Measurements from ENCODE around the gene PLA2G10. TPM values are rescaled to one million over a fixed set of nuclear protein-coding genes. Genes with fewer than 3 reads are reported as not detected.
A peak's percentile ranks its signal among the peaks of the same experiment; 100 is the strongest.
"Not testable (repeated sequence)": the region's sequence is repeated elsewhere in the genome, so short reads cannot be mapped to it uniquely, and the experiment has no call there.

PLA2G10 gene
- total RNA-seq, 1 donor from 2014 or later = not detected

DNA sequence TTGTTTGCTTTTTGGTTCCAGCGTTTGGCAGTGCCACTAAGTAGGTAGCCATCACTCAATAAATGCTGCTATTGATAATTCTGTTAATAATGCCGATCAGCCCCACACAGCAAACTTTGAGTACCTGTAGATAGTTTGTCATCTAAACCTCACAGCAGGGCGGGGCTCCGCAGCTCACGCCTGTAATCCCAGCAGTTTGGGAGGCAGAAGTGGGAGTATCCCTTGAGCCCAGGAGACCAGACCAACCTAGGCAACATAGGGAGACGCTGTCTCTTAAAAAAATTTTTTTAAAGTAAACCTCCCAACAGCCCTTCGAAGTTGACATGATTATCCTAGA lies 59.8 kb downstream of the PLA2G10 start:
- peaks cover 22% of the 10 kb centered on the region for H3K4me1 ChIP-seq
- no peaks in the 10 kb centered on the region for H3K27me3 ChIP-seq
- Mint-ChIP-seq H3K27me3 (ENCODE audit: insufficient read depth, low read depth) (no peaks in the 10 kb centered on the region), H3K4me1 (peaks cover 31% of the 10 kb centered on the region), H3K9me3 (no peaks in the 10 kb centered on the region), H3K27ac (no peak overlapping the region), H3K4me3 (peak overlapping the region; percentile 100), H3K36me3 (no peaks in the 10 kb centered on the region)
- H3K79me2 ChIP-seq (ENCODE audit: low read depth) = peaks cover 72% of the 10 kb centered on the region
- H3F3A ChIP-seq (ENCODE audit: low read depth) = peaks cover 44% of the 10 kb centered on the region
- H4K20me1 ChIP-seq (ENCODE audit: low read depth) = peaks cover 62% of the 10 kb centered on the region
- no peak overlapping the region for H2AFZ ChIP-seq (replicated peaks)
- no peaks in the 10 kb centered on the region for H3K9me3 ChIP-seq (ENCODE audit: low read depth)
- peak overlapping the region; percentile 95 for H3K4me2 ChIP-seq
- no peak overlapping the region for H3K27ac ChIP-seq
- peak overlapping the region; percentile 88 for H3K4me3 ChIP-seq
- H3K36me3 ChIP-seq = no peaks in the 10 kb centered on the region
- H3K9ac ChIP-seq = no peak overlapping the region
- peak; percentile 6 for DNase-seq (ENCODE audit: low spot score)
- no peak for TF ChIP-seq EZH2phosphoT487 (IDR thresholded peaks at IDR 0.05)
- TF ChIP-seq, protein P1, sequence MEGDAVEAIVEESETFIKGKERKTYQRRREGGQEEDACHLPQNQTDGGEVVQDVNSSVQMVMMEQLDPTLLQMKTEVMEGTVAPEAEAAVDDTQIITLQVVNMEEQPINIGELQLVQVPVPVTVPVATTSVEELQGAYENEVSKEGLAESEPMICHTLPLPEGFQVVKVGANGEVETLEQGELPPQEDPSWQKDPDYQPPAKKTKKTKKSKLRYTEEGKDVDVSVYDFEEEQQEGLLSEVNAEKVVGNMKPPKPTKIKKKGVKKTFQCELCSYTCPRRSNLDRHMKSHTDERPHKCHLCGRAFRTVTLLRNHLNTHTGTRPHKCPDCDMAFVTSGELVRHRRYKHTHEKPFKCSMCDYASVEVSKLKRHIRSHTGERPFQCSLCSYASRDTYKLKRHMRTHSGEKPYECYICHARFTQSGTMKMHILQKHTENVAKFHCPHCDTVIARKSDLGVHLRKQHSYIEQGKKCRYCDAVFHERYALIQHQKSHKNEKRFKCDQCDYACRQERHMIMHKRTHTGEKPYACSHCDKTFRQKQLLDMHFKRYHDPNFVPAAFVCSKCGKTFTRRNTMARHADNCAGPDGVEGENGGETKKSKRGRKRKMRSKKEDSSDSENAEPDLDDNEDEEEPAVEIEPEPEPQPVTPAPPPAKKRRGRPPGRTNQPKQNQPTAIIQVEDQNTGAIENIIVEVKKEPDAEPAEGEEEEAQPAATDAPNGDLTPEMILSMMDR (IDR thresholded peaks at IDR 0.05) = no peak
- no peak for TF ChIP-seq EZH2 (IDR thresholded peaks at IDR 0.05)

DNA sequence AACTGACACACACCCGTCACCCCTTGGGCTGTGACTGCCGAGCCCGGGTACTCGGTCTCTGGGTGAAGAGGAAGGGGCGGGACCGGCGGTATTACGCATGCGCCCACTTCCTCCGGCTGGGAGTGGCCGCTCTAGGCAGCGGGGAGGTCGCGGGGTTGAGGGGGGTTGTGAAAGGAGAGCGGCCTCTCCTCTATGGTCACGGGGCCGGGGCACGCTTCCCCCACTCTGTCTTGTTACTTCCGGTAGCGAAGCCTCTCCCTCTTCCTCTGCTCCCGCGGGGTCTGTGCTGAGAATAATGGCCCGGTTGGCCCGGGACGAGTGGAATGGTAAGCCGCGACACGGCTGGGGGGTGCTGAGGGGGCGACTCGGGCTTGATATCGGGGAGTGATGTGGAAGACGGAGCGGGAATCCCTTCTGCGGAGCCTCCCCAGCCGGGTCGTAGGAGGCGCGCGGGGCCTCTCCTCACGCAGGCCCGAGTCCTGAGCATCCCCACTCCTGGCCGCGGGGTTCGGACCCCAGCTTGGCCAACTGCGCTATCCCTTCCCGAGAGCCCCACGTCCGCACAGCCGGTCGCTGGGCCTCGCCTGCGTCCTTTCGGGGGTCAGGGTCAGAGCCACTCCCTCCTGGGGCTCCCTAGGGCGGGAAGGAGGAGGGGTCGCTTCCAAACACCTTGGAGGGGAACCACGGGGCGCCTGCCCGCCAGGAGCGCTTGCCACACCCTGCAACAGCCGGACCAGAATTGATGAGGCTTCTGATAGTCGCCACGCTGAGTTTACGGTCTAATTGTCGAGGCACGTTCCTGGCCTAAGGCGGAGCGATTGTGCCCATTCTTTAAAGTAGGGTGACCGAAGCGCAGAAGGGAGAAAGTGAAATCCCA lies 61.2 kb downstream of the PLA2G10 start, which contains the start of gene BFAR:
Gene BFAR (plus strand): TSS at position 259 of the 877 bp plus-strand sequence. CDS start 11,396 bp downstream, outside the sequence.
- peaks cover 37% of the 10 kb centered on the region for H3K4me1 Mint-ChIP-seq
- TF ChIP-seq EZH2phosphoT487 (IDR thresholded peaks at IDR 0.05) (no peak), EZH2 (IDR thresholded peaks at IDR 0.05) (no peak)
- TF ChIP-seq, protein P1 (IDR thresholded peaks at IDR 0.05) = no peak
- Histone ChIP-seq H3K9me3 (ENCODE audit: low read depth) (no peaks in the 10 kb centered on the region), H3F3A (ENCODE audit: low read depth) (peaks cover 46% of the 10 kb centered on the region), H3K9ac (peak within 1 kb of the TSS; percentile 70), H3K36me3 (no peaks in the 10 kb centered on the region), H3K27ac (peak within 1 kb of the TSS; percentile 40), H2AFZ (replicated peaks) (peak within 1 kb of the TSS; percentile 5), H3K4me2 (peak within 1 kb of the TSS; percentile 95), H3K4me1 (peaks cover 30% of the 10 kb centered on the region), H4K20me1 (ENCODE audit: low read depth) (peaks cover 48% of the 10 kb centered on the region), H3K79me2 (ENCODE audit: low read depth) (peaks cover 70% of the 10 kb centered on the region), H3K4me3 (peak within 1 kb of the TSS; percentile 88), H3K27me3 (no peaks in the 10 kb centered on the region)
- no peaks in the 10 kb centered on the region for H3K9me3 Mint-ChIP-seq
- H3K36me3 Mint-ChIP-seq = no peaks in the 10 kb centered on the region
- DNase-seq (ENCODE audit: low spot score) = peak; percentile 98
- H3K4me3 Mint-ChIP-seq = peak within 1 kb of the TSS; percentile 100
- peak within 1 kb of the TSS; percentile 95 for H3K27ac Mint-ChIP-seq
- no peaks in the 10 kb centered on the region for H3K27me3 Mint-ChIP-seq (ENCODE audit: insufficient read depth, low read depth)

DNA sequence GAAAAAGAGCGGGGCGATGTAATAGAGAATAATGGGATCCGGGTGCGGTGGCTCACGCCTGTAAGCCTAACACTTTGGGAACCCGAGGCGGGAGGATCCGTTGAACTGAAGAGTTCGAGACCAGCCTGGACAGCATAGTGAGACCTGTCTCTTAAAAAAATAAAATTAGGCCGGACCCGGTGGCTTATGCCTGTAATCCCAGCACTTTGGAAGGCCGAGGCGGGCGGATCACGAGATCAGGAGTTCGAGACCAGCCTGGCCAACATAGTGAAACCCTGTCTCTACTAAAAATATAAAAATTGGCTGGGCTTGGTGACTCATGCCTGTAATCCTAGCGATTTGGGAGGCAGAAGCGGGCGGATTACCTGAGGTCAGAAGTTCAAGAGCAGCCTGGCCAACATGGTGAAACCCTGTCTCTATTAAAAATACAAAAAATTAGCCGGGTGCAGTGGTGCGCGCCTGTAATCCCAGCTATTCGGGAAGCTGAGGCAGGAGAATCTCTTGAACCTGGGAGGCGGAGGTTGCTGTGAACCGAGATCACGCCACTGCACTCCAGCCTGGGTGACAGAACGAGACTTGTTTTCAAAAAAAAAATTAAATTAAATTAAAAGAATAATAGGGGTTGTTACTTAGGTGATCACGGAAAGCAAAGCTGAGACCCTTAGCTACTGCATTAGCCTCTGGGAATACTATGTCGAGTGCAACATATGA lies 63.3 kb downstream of the PLA2G10 start:
- not testable (repeated sequence) for H3K27me3 ChIP-seq; H3K27ac ChIP-seq; H3K36me3 ChIP-seq; DNase-seq (ENCODE audit: low spot score); H3K9me3 ChIP-seq (ENCODE audit: low read depth); H3K36me3 Mint-ChIP-seq; H3K9ac ChIP-seq; H3K9me3 Mint-ChIP-seq; H3K27me3 Mint-ChIP-seq (ENCODE audit: insufficient read depth, low read depth)
- Mint-ChIP-seq H3K4me3 (peak overlapping the region; percentile 100), H3K4me1 (peaks cover 27% of the 10 kb centered on the region), H3K27ac (peak overlapping the region; percentile 59)
- Histone ChIP-seq H3F3A (ENCODE audit: low read depth) (peaks cover 33% of the 10 kb centered on the region), H2AFZ (replicated peaks) (peak overlapping the region; percentile 90), H3K4me1 (peaks cover 24% of the 10 kb centered on the region), H3K4me2 (peak overlapping the region; percentile 57), H3K4me3 (peak overlapping the region; percentile 89), H4K20me1 (ENCODE audit: low read depth) (peaks cover 26% of the 10 kb centered on the region), H3K79me2 (ENCODE audit: low read depth) (peaks cover 51% of the 10 kb centered on the region)
